HG02623 (cell line): Measurements from ENCODE around the gene SMPD2.
A peak's percentile ranks its signal among the peaks of the same experiment; 100 is the strongest.
"Not testable (repeated sequence)": the region's sequence is repeated elsewhere in the genome, so short reads cannot be mapped to it uniquely, and the experiment has no call there.

Experiments
- ATAC-seq: cut with Tn5 transposase; IDR thresholded peaks from one replicate; pipeline ENCODE4 v1.9.1; 2021; ENCODE audit warnings: moderate library complexity; ENCODE audit not compliant: unreplicated experiment

The SMPD2 gene

DNA sequence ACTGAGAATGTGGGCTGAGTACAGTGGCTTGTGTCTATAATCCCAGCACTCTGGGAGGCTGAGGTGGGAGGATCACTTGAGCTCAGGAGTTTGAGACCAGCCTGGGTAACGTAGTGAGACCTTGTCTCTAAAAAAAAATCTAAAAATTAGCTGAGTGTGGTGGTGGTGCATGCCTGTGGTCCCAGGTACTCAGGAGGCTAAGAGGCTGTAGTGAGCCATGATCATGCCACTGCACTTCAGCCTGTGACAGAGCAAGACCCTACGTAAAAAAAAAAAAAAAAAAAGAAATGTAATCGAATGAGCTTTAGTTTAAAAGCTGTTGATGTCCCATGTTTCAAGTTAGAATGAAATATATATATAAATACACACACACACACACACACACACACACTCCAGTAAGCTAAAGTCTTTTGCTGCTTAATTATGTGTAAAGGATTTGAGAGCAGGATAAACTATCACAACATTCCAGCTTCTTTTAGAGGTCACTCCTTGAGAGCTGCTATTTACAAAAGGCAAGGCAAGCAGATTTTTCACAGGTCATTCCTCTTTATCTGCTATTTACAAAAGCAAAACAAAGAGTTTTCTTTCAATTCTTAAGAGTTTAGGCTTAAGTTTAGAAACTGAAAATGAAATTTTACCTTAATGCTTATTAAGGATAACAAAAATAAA is 19.8 kb downstream of the SMPD2 start:
- ATAC-seq, result no peak

- not testable (repeated sequence) for ATAC-seq
Measured at GRCh38 chr6:109461205-109461604, 20.7 kb downstream of the SMPD2 start.

DNA sequence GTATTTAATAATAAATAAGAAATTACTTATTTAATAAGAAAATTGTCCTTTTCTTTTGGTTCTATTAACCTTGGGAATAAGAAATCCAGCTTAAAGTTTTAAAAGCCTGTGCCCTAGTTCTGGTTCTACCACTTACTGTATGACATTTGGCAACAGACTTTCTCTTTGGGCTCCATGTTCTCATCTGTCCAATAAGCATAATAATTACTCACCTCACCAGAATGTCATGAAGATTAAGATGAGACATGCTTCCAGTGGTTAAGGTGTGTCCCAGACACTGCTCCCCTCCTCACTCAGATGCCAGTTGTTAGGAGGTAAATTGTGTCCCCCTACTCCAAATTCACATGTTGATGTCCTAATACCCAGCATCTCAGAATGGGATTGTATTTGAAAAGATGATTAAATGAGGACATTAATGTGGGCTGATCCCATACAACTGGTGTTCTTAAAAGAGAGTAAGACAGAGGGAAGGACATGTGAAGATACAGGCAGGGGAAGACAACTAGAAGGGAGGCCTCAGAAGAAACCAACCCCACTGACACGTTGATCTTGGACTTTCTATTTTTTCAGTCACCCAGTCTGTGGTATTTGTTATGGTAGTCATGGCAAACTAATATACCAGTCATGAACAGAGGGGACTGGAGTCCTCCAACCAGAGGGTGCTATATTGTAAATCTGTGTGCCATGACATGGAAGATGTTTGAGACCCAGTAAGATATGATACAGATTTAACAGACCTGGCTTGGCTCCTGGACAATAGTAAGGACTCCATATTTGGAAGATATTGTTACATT is 21.4 kb downstream of the SMPD2 start:
- no peak for ATAC-seq

DNA sequence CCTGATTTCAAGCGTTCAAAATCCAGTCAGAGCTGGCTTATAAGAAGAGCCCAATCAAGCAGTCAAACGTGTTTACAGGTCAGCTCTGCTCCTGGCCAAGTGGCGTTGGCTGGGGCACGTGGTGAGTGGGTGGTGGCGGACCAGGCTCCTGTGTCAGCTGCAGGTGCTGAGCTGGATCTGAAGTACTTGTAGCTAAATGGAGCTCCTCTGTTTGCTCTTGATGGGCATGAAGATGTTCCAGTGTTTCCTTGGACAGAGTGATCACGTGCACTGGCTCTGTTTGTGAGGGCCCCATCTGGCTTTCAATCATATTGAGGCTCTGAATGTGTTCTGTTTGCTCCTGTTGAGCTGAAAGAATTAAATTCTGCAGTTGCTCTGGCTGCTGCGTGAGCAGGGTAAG is 25.2 kb downstream of the SMPD2 start:
- ATAC-seq, result no peak

DNA sequence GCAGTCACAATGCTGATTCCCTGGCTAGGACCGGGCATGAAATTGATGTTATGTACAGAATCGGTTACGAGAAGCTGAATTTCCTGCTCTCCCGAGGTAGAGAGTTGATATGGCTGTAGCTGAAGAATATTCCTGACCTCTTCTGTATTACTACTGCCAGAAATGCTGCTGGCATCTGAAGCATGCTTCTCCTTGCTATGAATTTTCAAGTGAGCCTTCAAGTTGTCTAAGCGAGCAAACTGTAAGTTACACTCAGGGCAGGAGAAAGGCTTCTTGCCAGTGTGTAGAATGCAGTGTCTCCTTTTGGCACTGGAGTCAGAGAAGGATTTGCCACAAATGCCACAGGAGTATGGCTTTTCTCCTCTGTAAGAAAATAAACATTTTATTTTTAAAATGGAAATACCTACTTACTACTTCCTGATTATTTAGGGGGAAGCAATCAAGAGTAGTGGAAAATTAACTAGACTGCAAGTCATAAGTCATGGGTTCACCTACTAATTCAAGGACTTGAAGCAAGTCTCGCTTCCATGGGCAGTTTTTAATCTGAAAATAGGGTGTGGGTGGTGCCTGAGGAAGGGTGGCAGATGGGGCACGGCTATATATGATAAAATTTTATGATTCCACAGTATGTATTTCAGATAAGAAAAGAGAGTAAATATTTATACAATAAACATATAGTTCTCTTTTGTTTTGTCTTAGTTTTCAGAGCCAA is 25.8 kb downstream of the SMPD2 start:
- ATAC-seq, result no peak

DNA sequence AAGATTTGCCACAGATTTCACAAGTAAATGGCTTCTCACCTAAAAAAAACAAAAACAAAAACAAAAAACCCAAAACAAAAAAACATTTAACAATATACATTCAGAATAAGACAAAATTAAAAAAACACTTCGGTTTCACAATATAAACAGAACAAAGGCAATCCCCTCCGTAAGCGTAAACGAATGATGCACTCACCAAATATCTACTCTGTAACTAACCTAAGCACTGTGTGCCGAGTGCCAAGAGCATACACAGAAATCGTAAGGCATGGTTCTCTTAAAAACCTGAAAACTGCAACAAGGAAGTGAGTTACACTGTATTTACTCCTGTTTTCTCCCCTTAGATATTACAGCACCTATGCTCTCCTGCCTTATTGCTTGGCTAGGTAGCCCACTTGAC is 27.2 kb downstream of the SMPD2 start:
- no peak for ATAC-seq

GRCh38 chr6:109469591-109470189 is 29.2 kb downstream of the SMPD2 start:
- ATAC-seq, result no peak

- no peak for ATAC-seq
Measured at GRCh38 chr6:109471105-109471810, 30.7 kb downstream of the SMPD2 start.

DNA sequence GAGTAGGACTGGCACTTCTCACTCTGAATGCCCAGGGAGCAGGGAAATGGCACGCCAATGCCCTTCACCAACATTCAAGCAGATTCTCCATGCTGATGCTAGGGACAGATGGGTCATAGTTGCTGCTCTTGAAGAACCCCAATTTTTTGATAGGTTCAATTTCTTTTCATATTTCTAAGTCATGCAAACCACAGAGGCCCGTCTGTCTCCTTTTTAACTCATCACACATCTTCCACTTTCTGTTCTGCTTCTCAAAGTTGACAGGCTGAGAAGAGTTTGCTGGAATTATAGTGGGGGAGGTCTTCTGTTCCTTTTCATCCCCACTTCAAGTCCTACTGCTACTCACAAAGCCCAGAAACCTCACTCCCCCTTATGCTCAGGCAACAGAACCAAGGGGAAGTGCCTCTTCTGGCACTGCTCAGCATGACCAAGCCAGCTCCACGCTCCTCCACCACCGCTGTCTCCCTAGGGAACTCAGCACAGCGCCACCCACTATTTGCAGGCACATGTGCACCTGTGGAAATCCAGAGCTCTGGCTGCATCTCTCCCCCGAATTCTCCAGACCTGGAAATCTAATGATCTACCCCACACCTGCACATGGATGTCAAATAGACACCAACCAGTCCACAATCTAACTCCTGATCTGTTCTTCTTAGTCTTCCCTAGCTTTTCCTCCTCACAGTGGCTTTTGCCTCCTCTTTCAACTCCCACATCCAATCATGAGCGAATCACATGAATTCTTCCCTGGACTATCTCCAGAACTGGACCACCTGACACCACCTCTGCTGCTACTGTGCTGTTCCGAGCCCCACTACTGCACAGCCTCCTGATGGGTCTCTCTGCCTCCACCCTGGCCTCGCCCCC is 31.8 kb downstream of the SMPD2 start:
- peak; percentile 64 for ATAC-seq

DNA sequence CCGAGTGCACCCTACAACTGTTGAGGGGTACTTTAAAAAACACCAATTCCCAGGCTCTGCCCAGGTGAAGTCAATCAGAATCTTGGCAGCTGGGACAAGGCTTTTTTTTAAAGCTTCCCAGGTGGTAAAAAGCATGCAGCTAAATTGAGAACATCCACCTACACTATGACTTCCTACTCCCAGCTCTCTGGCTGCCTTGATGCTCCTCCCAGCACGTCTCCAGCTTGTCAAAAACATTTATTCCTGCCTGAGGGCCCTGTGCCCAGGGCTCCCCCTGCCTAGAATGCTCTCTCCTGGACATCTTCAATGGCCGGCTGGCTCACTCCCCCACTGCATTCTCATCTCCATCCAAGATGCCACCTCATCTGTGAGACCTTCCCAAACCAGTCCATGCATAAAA is 32.6 kb downstream of the SMPD2 start:
- no peak for ATAC-seq

DNA sequence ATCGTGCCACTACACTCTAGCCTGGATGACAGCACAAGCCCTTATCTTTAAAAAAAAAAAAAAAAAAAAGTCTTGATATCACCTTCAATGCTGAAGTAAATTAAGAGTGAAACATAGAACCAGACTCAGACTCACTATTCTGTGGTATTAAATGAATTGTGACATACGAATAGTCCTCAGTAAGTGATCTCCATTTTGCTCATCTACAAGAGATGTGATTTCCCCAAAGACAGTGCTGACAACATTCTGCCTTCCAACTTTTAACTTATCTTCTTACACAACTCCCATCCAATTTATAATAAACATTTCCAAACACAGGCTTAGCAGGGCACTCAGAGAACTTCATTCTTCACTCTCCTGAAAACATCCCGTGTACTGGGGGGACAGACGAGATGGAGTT is 34.5 kb downstream of the SMPD2 start:
- no peak for ATAC-seq

DNA sequence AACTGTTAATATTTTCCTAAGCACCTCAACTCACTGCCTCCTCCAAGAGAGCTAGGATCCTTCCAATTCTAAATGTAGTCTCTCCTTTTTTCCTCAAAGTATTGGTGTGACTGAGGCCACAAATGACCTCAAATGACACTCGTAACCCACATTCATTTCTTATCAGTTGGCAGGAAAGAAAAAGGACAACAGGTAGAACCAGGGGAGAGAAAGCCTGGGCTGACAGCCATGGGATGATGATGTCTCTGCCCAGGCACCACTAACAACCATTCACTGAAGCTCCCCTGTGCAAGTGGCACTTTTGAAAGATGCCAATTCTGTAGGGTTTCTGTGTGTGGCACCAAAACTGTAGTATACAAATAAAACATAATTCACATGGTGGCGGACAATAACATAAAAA is 35.1 kb downstream of the SMPD2 start:
- no peak for ATAC-seq

DNA sequence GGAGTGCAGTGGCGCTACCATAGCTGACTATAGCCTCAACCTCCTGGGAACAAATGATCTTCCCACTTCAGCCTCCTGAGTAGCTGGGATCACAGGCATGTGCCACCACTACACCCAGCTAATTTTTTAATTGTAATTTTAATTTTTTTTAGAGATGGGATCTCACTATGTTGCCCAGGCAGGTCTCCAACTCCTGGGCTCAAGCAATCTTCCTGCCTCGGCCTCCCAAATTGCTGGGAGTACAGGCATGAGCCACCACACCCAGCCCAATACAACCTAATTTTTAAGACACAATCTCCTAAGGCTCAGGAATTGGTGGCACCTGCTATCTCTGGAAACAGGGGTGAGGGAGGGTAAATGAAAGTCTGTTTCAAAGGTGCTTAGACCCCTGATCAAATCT is 36.7 kb downstream of the SMPD2 start:
- ATAC-seq, result no peak

DNA sequence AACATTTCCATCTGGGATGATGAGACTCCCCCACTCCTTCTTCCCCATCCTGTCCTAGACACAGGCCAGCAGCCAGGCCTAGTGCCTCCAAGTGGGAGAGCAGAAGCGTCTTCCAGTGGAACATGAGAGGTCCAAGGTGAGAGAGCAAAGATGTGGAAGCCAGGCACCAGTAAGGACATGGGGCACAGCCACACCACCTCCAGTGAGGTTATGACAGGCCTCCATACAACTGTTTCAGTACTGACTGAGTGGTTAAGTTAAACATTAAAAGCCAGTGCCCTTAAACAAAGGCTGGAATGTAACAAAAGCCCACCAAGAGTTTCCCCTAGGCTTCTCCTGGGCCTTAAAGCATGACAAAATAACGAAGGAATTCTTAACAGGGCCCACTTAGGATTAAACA is 37.2 kb downstream of the SMPD2 start:
- ATAC-seq, result peak; percentile 49

- no peak for ATAC-seq
Measured at GRCh38 chr6:109478222-109478805, 37.8 kb downstream of the SMPD2 start.

DNA sequence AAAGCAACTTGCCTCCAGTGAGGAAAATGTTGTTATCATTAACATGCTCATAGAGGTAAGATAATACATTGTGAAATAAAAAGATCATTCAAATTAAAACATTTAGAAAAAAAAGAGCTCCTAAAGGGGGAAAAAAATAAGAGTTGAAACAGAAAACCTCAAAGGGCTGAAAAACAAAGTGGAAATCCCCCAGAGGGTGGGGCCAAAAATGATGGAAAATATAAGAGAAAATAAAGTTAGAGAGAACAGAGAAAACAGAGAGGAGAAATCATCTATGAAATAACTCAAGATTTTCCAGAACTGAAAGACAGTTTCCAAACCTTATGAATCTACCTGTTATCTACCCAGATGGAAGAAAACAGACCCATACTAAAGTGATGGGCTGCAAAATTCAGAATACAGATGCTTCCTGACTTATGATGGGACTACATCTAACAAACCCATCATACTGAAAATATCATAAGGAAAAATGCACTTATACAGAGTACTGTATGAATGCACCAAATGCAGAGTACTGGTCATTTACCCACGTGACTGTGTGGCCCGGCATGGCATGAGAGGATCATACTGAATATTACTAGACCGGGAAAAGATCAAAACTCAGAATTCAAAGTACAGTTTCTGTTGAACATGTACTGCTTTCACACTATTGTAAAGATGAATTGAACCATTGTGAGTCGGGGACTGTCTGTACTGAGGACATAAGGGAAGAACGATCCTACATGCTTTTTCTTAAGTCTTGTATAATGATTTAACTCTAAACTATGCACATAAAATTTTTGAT is 38.5 kb downstream of the SMPD2 start:
- ATAC-seq, result no peak

DNA sequence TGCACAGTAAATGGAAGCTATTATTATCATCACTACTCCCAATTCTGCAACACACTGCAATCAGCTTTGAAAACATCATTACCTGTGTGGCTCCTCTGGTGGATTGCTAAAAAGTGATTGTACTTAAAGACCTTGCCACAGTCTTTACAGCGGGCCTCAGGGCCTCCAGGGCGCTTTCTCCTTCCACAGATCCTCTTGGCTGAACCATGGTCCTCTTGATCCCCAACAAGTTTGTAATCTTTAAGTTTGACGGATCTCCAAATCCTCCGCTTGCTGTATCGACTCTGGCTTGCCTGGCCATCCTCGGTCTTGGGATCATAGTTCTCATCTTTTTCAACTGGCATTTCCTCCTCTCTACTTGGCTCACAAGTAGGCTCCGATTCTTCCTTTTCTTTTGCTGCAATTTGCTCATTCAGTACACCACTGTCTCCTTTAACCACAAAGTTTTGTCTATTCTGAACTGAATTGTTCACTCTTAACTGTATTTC is 40.5 kb downstream of the SMPD2 start:
- no peak for ATAC-seq

- peak; percentile 88 for ATAC-seq
Measured at GRCh38 chr6:109482905-109483734, 42.6 kb downstream of the SMPD2 start, which contains the start of gene ZBTB24. Gene ZBTB24, minus strand, starts transcription at chr6:109483219. Its CDS starts 1,193 bp downstream, at chr6:109482026.
